HG03520 (cell line): Measurements from ENCODE around the gene PRR3.

Experiments used
- ATAC-seq: cut with Tn5 transposase; IDR thresholded peaks from one replicate; pipeline ENCODE4 v1.9.1; 2021; ENCODE audit warnings: mild to moderate bottlenecking, moderate library complexity; ENCODE audit not compliant: unreplicated experiment

Gene PRR3

GRCh38 chr6:30611150-30611855 lies 54.2 kb downstream of the PRR3 start:
- no peak for ATAC-seq

GRCh38 chr6:30611856-30612194 lies 54.7 kb downstream of the PRR3 start:
- ATAC-seq = no peak

- no peak for ATAC-seq
Measured at GRCh38 chr6:30612213-30612612, 55.1 kb downstream of the PRR3 start.

- ATAC-seq = no peak
Measured at GRCh38 chr6:30612687-30613248, 55.7 kb downstream of the PRR3 start.
